ENCODE measurements around the gene SSBP3.

GRCh38 chr1:54186056-54186455 lies 220.1 kb downstream of the SSBP3 start:
- TF ChIP-seq, protein P1, sequence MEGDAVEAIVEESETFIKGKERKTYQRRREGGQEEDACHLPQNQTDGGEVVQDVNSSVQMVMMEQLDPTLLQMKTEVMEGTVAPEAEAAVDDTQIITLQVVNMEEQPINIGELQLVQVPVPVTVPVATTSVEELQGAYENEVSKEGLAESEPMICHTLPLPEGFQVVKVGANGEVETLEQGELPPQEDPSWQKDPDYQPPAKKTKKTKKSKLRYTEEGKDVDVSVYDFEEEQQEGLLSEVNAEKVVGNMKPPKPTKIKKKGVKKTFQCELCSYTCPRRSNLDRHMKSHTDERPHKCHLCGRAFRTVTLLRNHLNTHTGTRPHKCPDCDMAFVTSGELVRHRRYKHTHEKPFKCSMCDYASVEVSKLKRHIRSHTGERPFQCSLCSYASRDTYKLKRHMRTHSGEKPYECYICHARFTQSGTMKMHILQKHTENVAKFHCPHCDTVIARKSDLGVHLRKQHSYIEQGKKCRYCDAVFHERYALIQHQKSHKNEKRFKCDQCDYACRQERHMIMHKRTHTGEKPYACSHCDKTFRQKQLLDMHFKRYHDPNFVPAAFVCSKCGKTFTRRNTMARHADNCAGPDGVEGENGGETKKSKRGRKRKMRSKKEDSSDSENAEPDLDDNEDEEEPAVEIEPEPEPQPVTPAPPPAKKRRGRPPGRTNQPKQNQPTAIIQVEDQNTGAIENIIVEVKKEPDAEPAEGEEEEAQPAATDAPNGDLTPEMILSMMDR (IDR thresholded peaks at IDR 0.05): no peak
- no peak for TF ChIP-seq EP300 (IDR thresholded peaks at IDR 0.05)
- TF ChIP-seq POLR2AphosphoS5 (IDR thresholded peaks at IDR 0.05): no peak
- no peak for TF ChIP-seq POLR2A (IDR thresholded peaks at IDR 0.05; ENCODE audit: low read depth)
